Neural progenitor cell (in vitro differentiated cells): ENCODE data around the gene GPR68. TPM values are rescaled to one million over a fixed set of nuclear protein-coding genes. Genes with fewer than 3 reads are reported as not detected.
A peak's percentile ranks its signal among the peaks of the same experiment; 100 is the strongest.
"Not testable (repeated sequence)": the region's sequence is repeated elsewhere in the genome, so short reads cannot be mapped to it uniquely, and the experiment has no call there.

Experiments used
- DNase-seq: peaks from one replicate; pipeline ENCODE4 v3.0.0-alpha.2; 2016; ENCODE audit warnings: low spot score
- H2AFZ ChIP-seq: fragments of 200-600 bp; sonication (generic); replicated peaks from 2 replicates; pipeline ENCODE4 v1.6.1; 2016; ENCODE audit warnings: antibody characterized with exemption
- H3F3A ChIP-seq: fragments of 200-600 bp; sonication (generic); 2 replicates; pipeline ENCODE4 v1.6.1; 2016; ENCODE audit warnings: antibody characterized with exemption, low read depth
- H3K27ac ChIP-seq: fragments of 200-600 bp; sonication (generic); 2 replicates; pipeline ENCODE4 v1.5.1; 2016; ENCODE audit warnings: mild to moderate bottlenecking
- H3K27me3 ChIP-seq: fragments of 200-600 bp; sonication (generic); 2 replicates; pipeline ENCODE4 v1.6.1; 2016; ENCODE audit warnings: mild to moderate bottlenecking, moderate library complexity
- H3K36me3 ChIP-seq: fragments of 200-600 bp; sonication (generic); 2 replicates; pipeline ENCODE4 v1.5.1; 2016
- H3K4me1 ChIP-seq: fragments of 200-600 bp; sonication (generic); 2 replicates; pipeline ENCODE4 v1.6.1; 2016; ENCODE audit warnings: mixed run types
- H3K4me2 ChIP-seq: fragments of 200-600 bp; sonication (generic); 2 replicates; pipeline ENCODE4 v1.6.1; 2016
- H3K4me3 ChIP-seq: fragments of 200-600 bp; sonication (generic); 2 replicates; pipeline ENCODE4 v1.5.1; 2016
- H3K79me2 ChIP-seq: fragments of 200-600 bp; sonication (generic); 2 replicates; pipeline ENCODE4 v1.6.1; 2016; ENCODE audit warnings: low read depth
- H3K9ac ChIP-seq: fragments of 200-600 bp; sonication (generic); 2 replicates; pipeline ENCODE4 v1.6.1; 2016
- H3K9me3 ChIP-seq: fragments of 200-600 bp; sonication (generic); 2 replicates; pipeline ENCODE4 v1.5.1; 2016; ENCODE audit warnings: low read depth
- H4K20me1 ChIP-seq: fragments of 200-600 bp; sonication (generic); 2 replicates; pipeline ENCODE4 v1.6.1; 2016; ENCODE audit warnings: low read depth
- H3K27ac Mint-ChIP-seq: 3 replicates; pipeline ENCODE4 v1.8.0; 2021; ENCODE audit warnings: mixed read lengths
- H3K27me3 Mint-ChIP-seq: 2 replicates; pipeline ENCODE4 v1.8.0; 2022; ENCODE audit warnings: low read depth, mild to moderate bottlenecking, inconsistent platforms, moderate library complexity, mixed read lengths; ENCODE audit not compliant: insufficient read depth
- H3K36me3 Mint-ChIP-seq: 3 replicates; pipeline ENCODE4 v1.8.0; 2021; ENCODE audit warnings: mixed read lengths
- H3K4me1 Mint-ChIP-seq: 3 replicates; pipeline ENCODE4 v1.8.0; 2021; ENCODE audit warnings: mixed read lengths
- H3K4me3 Mint-ChIP-seq: 3 replicates; pipeline ENCODE4 v1.8.0; 2021; ENCODE audit warnings: mild to moderate bottlenecking, moderate library complexity, mixed read lengths
- H3K9me3 Mint-ChIP-seq: 3 replicates; pipeline ENCODE4 v1.8.0; 2020; ENCODE audit warnings: mixed read lengths
- CTCF ChIP-seq: fragments of 200-600 bp; sonication (generic); IDR thresholded peaks from 2 replicates; pipeline ENCODE4 v1.5.1; 2017; ENCODE audit warnings: antibody characterized with exemption, mild to moderate bottlenecking
- EZH2 ChIP-seq: fragments of 200-600 bp; sonication (generic); IDR thresholded peaks from 2 replicates; pipeline ENCODE4 v1.6.1; 2017; ENCODE audit warnings: antibody characterized with exemption, mild to moderate bottlenecking, moderate library complexity
- EZH2phosphoT487 ChIP-seq: fragments of 200-600 bp; sonication (generic); IDR thresholded peaks from 2 replicates; pipeline ENCODE4 v1.6.1; 2017; ENCODE audit warnings: antibody characterized with exemption
- total RNA-seq: library from RNA; depleted of rRNA; stranded (reverse); fragments of >200 nt; gene quantifications from 2 replicates; pipeline ENCODE4 v1.2.3, GENCODE V29; 2015; ENCODE audit warnings: low replicate concordance

The GPR68 gene
- total RNA-seq, 1 donor from 2014 or later: not detected

- Mint-ChIP-seq H3K27ac (no peak overlapping the region), H3K27me3 (peaks cover 7% of the 10 kb centered on the region), H3K9me3 (peaks cover 12% of the 10 kb centered on the region), H3K4me3 (no peak overlapping the region), H3K36me3 (peaks cover 34% of the 10 kb centered on the region), H3K4me1 (peaks cover 23% of the 10 kb centered on the region)
- H3K4me3 ChIP-seq: no peak overlapping the region
- peak overlapping the region; percentile 98 for H3K27ac ChIP-seq
- H3K9ac ChIP-seq: no peak overlapping the region
- peak overlapping the region; percentile 61 for H3K4me2 ChIP-seq
- TF ChIP-seq EZH2phosphoT487: peak; percentile 57
- TF ChIP-seq CTCF: no peak
- no peak for TF ChIP-seq EZH2
- no peak overlapping the region for H2AFZ ChIP-seq
- H4K20me1 ChIP-seq: no peaks in the 10 kb centered on the region
- H3K4me1 ChIP-seq: peaks cover 14% of the 10 kb centered on the region
- H3K9me3 ChIP-seq: no peaks in the 10 kb centered on the region
- no peaks in the 10 kb centered on the region for H3K27me3 ChIP-seq
- DNase-seq: peak; percentile 83
- no peaks in the 10 kb centered on the region for H3K79me2 ChIP-seq
- peaks cover 4% of the 10 kb centered on the region for H3K36me3 ChIP-seq
- peaks cover 24% of the 10 kb centered on the region for H3F3A ChIP-seq
These were observed 42.1 kb downstream of the GPR68 start for GRCh38 chr14:91202234-91202974.

- not testable (repeated sequence) for H3K27me3 Mint-ChIP-seq, H3K27ac ChIP-seq, H3K27me3 ChIP-seq, H4K20me1 ChIP-seq, H2AFZ ChIP-seq, DNase-seq, H3K4me3 Mint-ChIP-seq, H3K36me3 ChIP-seq, H3K4me3 ChIP-seq, H3K4me2 ChIP-seq, H3K79me2 ChIP-seq, H3K9me3 ChIP-seq, H3K9ac ChIP-seq
- peaks cover 37% of the 10 kb centered on the region for H3K36me3 Mint-ChIP-seq
- Histone ChIP-seq H3F3A (peaks cover 24% of the 10 kb centered on the region), H3K4me1 (peaks cover 14% of the 10 kb centered on the region)
- H3K27ac Mint-ChIP-seq: peak overlapping the region; percentile 44
- peaks cover 12% of the 10 kb centered on the region for H3K9me3 Mint-ChIP-seq
- peaks cover 24% of the 10 kb centered on the region for H3K4me1 Mint-ChIP-seq
These were observed 43.7 kb downstream of the GPR68 start for GRCh38 chr14:91200802-91201201.

- H3K4me2 ChIP-seq: no peak overlapping the region
- H3K9ac ChIP-seq: no peak overlapping the region
- Mint-ChIP-seq H3K36me3 (peaks cover 29% of the 10 kb centered on the region), H3K27ac (no peak overlapping the region), H3K9me3 (peaks cover 10% of the 10 kb centered on the region), H3K27me3 (peaks cover 7% of the 10 kb centered on the region), H3K4me3 (no peak overlapping the region), H3K4me1 (peaks cover 22% of the 10 kb centered on the region)
- DNase-seq: no peak
- peaks cover 4% of the 10 kb centered on the region for H3K36me3 ChIP-seq
- H3F3A ChIP-seq: peaks cover 17% of the 10 kb centered on the region
- H4K20me1 ChIP-seq: no peaks in the 10 kb centered on the region
- H3K27ac ChIP-seq: no peak overlapping the region
- peaks cover 10% of the 10 kb centered on the region for H3K4me1 ChIP-seq
- no peak for TF ChIP-seq EZH2phosphoT487
- TF ChIP-seq CTCF: no peak
- TF ChIP-seq EZH2: no peak
- H3K4me3 ChIP-seq: no peak overlapping the region
- H3K9me3 ChIP-seq: no peaks in the 10 kb centered on the region
- H2AFZ ChIP-seq: no peak overlapping the region
- H3K27me3 ChIP-seq: no peaks in the 10 kb centered on the region
- no peaks in the 10 kb centered on the region for H3K79me2 ChIP-seq
These were observed 46.9 kb downstream of the GPR68 start for GRCh38 chr14:91197631-91198030.

- DNase-seq: no peak
- Histone ChIP-seq H3K36me3 (peaks cover 4% of the 10 kb centered on the region), H3K4me2 (no peak overlapping the region), H3K79me2 (no peaks in the 10 kb centered on the region), H3K27me3 (no peaks in the 10 kb centered on the region), H3K9me3 (no peaks in the 10 kb centered on the region), H3F3A (no peaks in the 10 kb centered on the region), H3K4me1 (no peaks in the 10 kb centered on the region), H3K9ac (no peak overlapping the region), H4K20me1 (no peaks in the 10 kb centered on the region), H3K4me3 (no peak overlapping the region), H3K27ac (no peak overlapping the region), H2AFZ (no peak overlapping the region)
- peaks cover 6% of the 10 kb centered on the region for H3K27me3 Mint-ChIP-seq
- H3K4me1 Mint-ChIP-seq: peaks cover 22% of the 10 kb centered on the region
- TF ChIP-seq CTCF (no peak), EZH2 (no peak), EZH2phosphoT487 (no peak)
- no peak overlapping the region for H3K27ac Mint-ChIP-seq
- H3K36me3 Mint-ChIP-seq: peaks cover 36% of the 10 kb centered on the region
- H3K9me3 Mint-ChIP-seq: peaks cover 9% of the 10 kb centered on the region
- H3K4me3 Mint-ChIP-seq: no peak overlapping the region
These were observed 48.6 kb downstream of the GPR68 start for GRCh38 chr14:91195881-91196280.
